ENCODE results near the gene STAC. TPM values are rescaled to one million over a fixed set of nuclear protein-coding genes. Genes with fewer than 3 reads are reported as not detected.

The STAC gene
- total RNA-seq, 1 experiment from 2014 or later: 2.0 TPM

GRCh38 chr3:36366308-36366707 lies 14.0 kb upstream of the STAC start:
- no peaks in the 10 kb centered on the region for H3K4me1 ChIP-seq (ENCODE audit: insufficient read depth, low read length, poor library complexity, severe bottlenecking)
- TF ChIP-seq EZH2 (IDR thresholded peaks at IDR 0.05; ENCODE audit: borderline replicate concordance, low read depth, low read length, poor library complexity, severe bottlenecking) (no peak), CTCF (conservative IDR thresholded peaks at IDR 0.05; ENCODE audit: low read depth, low read length) (no peak)
- H3K4me3 ChIP-seq (ENCODE audit: low read depth, low read length, poor library complexity, severe bottlenecking): no peak overlapping the region
- intact Hi-C loops (cut with micrococcal nuclease; ENCODE audit: unreplicated experiment): no loop called here
- H3K36me3 ChIP-seq (ENCODE audit: insufficient read depth, low read length, poor library complexity, severe bottlenecking): no peaks in the 10 kb centered on the region
- ChIA-PET CTCF (no interaction called here), POLR2A (ENCODE audit: low non-redundant PET) (no interaction called here)
- BruUV-seq (replicated peaks): no TSS peak
- H3K27me3 ChIP-seq (replicated peaks; ENCODE audit: insufficient read depth, low read depth, low read length, poor library complexity): no peaks in the 10 kb centered on the region
- no peaks in the 10 kb centered on the region for H3K9me3 ChIP-seq (ENCODE audit: low read depth, low read length, poor library complexity, severe bottlenecking)
- no peak overlapping the region for H3K27ac ChIP-seq (ENCODE audit: low read depth, low read length, poor library complexity, severe bottlenecking)
- DNase-seq (ENCODE audit: low spot score): no peak

- ChIA-PET POLR2A (ENCODE audit: low non-redundant PET) (no interaction called here), CTCF (no interaction called here)
- H3K4me1 ChIP-seq (ENCODE audit: insufficient read depth, low read length, poor library complexity, severe bottlenecking): no peaks in the 10 kb centered on the region
- BruUV-seq (replicated peaks): no TSS peak
- H3K36me3 ChIP-seq (ENCODE audit: insufficient read depth, low read length, poor library complexity, severe bottlenecking): no peaks in the 10 kb centered on the region
- DNase-seq (ENCODE audit: low spot score): no peak
- H3K27me3 ChIP-seq (replicated peaks; ENCODE audit: insufficient read depth, low read depth, low read length, poor library complexity): no peaks in the 10 kb centered on the region
- H3K9me3 ChIP-seq (ENCODE audit: low read depth, low read length, poor library complexity, severe bottlenecking): no peaks in the 10 kb centered on the region
- intact Hi-C loops (cut with micrococcal nuclease; ENCODE audit: unreplicated experiment): no loop called here
- no peak for TF ChIP-seq CTCF (conservative IDR thresholded peaks at IDR 0.05; ENCODE audit: low read depth, low read length)
- no peak for TF ChIP-seq EZH2 (IDR thresholded peaks at IDR 0.05; ENCODE audit: borderline replicate concordance, low read depth, low read length, poor library complexity, severe bottlenecking)
- no peak overlapping the region for H3K4me3 ChIP-seq (ENCODE audit: low read depth, low read length, poor library complexity, severe bottlenecking)
- no peak overlapping the region for H3K27ac ChIP-seq (ENCODE audit: low read depth, low read length, poor library complexity, severe bottlenecking)
Measured at GRCh38 chr3:36367912-36368573, 12.3 kb upstream of the STAC start.

- DNase-seq (ENCODE audit: low spot score): no peak
- no peaks in the 10 kb centered on the region for H3K36me3 ChIP-seq (ENCODE audit: insufficient read depth, low read length, poor library complexity, severe bottlenecking)
- no TSS peak for BruUV-seq (replicated peaks)
- no peaks in the 10 kb centered on the region for H3K27me3 ChIP-seq (replicated peaks; ENCODE audit: insufficient read depth, low read depth, low read length, poor library complexity)
- ChIA-PET CTCF (no interaction called here), POLR2A (ENCODE audit: low non-redundant PET) (no interaction called here)
- TF ChIP-seq EZH2 (IDR thresholded peaks at IDR 0.05; ENCODE audit: borderline replicate concordance, low read depth, low read length, poor library complexity, severe bottlenecking) (no peak), CTCF (conservative IDR thresholded peaks at IDR 0.05; ENCODE audit: low read depth, low read length) (no peak)
- H3K4me3 ChIP-seq (ENCODE audit: low read depth, low read length, poor library complexity, severe bottlenecking): no peak overlapping the region
- H3K27ac ChIP-seq (ENCODE audit: low read depth, low read length, poor library complexity, severe bottlenecking): no peak overlapping the region
- H3K4me1 ChIP-seq (ENCODE audit: insufficient read depth, low read length, poor library complexity, severe bottlenecking): no peaks in the 10 kb centered on the region
- intact Hi-C loops (cut with micrococcal nuclease; ENCODE audit: unreplicated experiment): no loop called here
- no peaks in the 10 kb centered on the region for H3K9me3 ChIP-seq (ENCODE audit: low read depth, low read length, poor library complexity, severe bottlenecking)
Measured at GRCh38 chr3:36372534-36372935, 7.8 kb upstream of the STAC start.

Data from A673 (cell line).